Fibroblast of mammary gland (primary cell): Measurements from ENCODE around the gene KIF2B.

Experiments
- DNase-seq: peaks from one replicate; pipeline ENCODE4 v3.0.0-alpha.2; 2010; ENCODE audit warnings: low read depth
- H3K4me3 ChIP-seq: 2 replicates; pipeline ENCODE4 v1.5.1; 2011; ENCODE audit warnings: low read depth, mild to moderate bottlenecking, low read length, moderate library complexity; ENCODE audit not compliant: control insufficient read depth
- CTCF ChIP-seq: conservative IDR thresholded peaks from 2 replicates; pipeline ENCODE4 v1.5.1; 2011; ENCODE audit warnings: low read depth, low read length, inconsistent platforms; ENCODE audit not compliant: control insufficient read depth, insufficient read depth

KIF2B gene

GRCh38 chr17:53822764-53823163, at the start of gene KIF2B:
KIF2B (plus strand) TSS chr17:53822927; CDS start chr17:53823034, 107 bp downstream.
- DNase-seq = no peak
- TF ChIP-seq CTCF = no peak
- no peak within 1 kb of the TSS for H3K4me3 ChIP-seq

- H3K4me3 ChIP-seq = no peak overlapping the region
- no peak for DNase-seq
- TF ChIP-seq CTCF = no peak
Observed at GRCh38 chr17:53780320-53780719, 42.4 kb upstream of the KIF2B start.

GRCh38 chr17:53791551-53791950, 31.2 kb upstream of the KIF2B start:
- TF ChIP-seq CTCF = no peak
- no peak for DNase-seq
- no peak overlapping the region for H3K4me3 ChIP-seq

- TF ChIP-seq CTCF = no peak
- H3K4me3 ChIP-seq = no peak overlapping the region
- no peak for DNase-seq
Observed at GRCh38 chr17:53792451-53792850, 30.3 kb upstream of the KIF2B start.

- no peak for TF ChIP-seq CTCF
- DNase-seq = no peak
Observed at GRCh38 chr17:53792997-53793396, 29.7 kb upstream of the KIF2B start.

GRCh38 chr17:53794875-53795274, 27.9 kb upstream of the KIF2B start:
- no peak for TF ChIP-seq CTCF
- no peak for DNase-seq

More at GRCh38 chr17:53792997-53793396, 29.7 kb upstream of the KIF2B start:
- H3K4me3 ChIP-seq = no peak overlapping the region

GRCh38 chr17:53796642-53797041, 26.1 kb upstream of the KIF2B start:
- no peak for TF ChIP-seq CTCF
- DNase-seq = no peak
- no peak overlapping the region for H3K4me3 ChIP-seq

More at GRCh38 chr17:53794875-53795274, 27.9 kb upstream of the KIF2B start:
- H3K4me3 ChIP-seq = no peak overlapping the region
